GM10847 (cell line): ENCODE measurements around the gene ZNF346.

Experiments used
- POLR2A ChIP-seq: IDR thresholded peaks from 2 replicates; pipeline ENCODE4 v1.6.1; 2011; ENCODE audit not compliant: insufficient read length; ENCODE audit errors: extremely low read depth

Gene ZNF346

GRCh38 chr5:177116631-177117373 lies 94.3 kb downstream of the ZNF346 start:
- no peak for TF ChIP-seq POLR2A

GRCh38 chr5:177117441-177118045 lies 95.0 kb downstream of the ZNF346 start:
- TF ChIP-seq POLR2A: no peak

GRCh38 chr5:177122566-177122965 lies 100.1 kb downstream of the ZNF346 start:
- TF ChIP-seq POLR2A: no peak

- TF ChIP-seq POLR2A: no peak
Observed at GRCh38 chr5:177123789-177124485, 101.4 kb downstream of the ZNF346 start.

- TF ChIP-seq POLR2A: no peak
Observed at GRCh38 chr5:177124486-177124991, 102.0 kb downstream of the ZNF346 start.

GRCh38 chr5:177126771-177127170 lies 104.3 kb downstream of the ZNF346 start:
- no peak for TF ChIP-seq POLR2A

- TF ChIP-seq POLR2A: no peak
Observed at GRCh38 chr5:177128551-177128981, 106.1 kb downstream of the ZNF346 start.

- no peak for TF ChIP-seq POLR2A
Observed at GRCh38 chr5:177130211-177131018, 107.9 kb downstream of the ZNF346 start.
